ENCODE results near the gene ZSCAN9.

The ZSCAN9 gene

GRCh38 chr6:28220257-28221133 is 4.6 kb upstream of the ZSCAN9 start:
- DNase-seq (ENCODE audit: low read depth in 2 of 2): no peak

DNA sequence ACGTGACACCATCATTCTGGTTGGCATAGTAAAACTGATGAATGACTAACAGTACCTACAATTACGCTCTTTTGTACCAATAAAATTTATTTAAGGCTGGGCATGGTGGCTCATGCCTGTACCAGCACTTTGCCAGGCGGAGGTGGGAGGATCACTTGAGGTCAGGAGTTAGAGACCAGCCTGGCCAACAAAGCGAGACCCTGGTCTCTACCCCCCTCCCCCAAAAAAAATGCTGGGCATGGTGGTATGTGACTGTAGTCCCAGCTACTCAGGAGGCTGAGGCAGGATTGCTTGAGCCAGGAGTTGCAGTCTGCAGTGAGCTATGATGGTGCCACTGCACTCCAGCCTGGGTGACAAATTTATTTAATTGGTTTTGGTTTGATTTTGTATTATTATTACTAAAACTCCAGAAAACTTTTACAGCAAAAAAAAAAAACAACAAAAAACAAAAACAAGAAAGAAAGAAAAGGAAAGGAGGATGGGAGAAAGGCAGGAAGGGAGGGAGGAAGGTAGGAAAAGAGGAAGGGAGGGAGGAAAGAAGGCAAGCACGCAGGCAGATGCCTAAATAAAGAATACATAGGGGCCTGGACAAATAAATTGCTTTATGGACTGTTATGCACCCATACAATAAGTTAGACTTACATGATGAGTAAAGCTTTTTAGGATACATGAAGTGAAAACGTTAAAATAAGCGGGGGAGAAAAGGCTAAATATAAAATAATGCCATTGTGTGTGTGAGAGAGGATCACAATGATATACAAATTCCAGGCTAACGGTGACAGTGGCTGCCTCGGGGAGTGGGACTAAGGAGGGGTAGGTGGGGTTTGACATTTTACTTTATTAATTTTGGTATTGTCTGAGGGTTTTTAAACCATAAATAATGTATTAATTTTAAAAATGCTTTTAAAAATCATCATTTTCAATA is 682 bp upstream of the ZSCAN9 start:
- no peak for DNase-seq (ENCODE audit: low read depth in 2 of 2)

- DNase-seq (ENCODE audit: low read depth in 2 of 2): no peak
Measured at GRCh38 chr6:28226460-28226859, 1.4 kb downstream of the ZSCAN9 start.

DNA sequence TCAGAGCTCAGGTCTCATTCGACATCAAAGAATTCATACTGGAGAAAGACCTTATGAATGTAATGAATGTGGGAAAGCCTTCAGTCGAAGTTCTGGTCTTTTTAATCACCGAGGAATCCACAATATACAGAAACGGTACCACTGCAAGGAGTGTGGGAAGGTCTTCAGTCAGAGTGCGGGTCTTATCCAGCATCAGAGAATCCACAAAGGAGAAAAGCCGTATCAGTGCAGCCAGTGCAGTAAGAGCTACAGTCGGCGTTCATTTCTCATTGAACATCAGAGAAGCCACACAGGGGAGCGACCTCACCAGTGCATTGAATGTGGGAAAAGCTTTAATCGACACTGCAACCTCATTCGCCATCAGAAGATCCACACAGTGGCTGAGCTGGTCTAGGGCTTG is 7.7 kb downstream of the ZSCAN9 start:
- DNase-seq (ENCODE audit: low read depth in 2 of 2): no peak

- no peak for DNase-seq (ENCODE audit: low read depth in 2 of 2)
Measured at GRCh38 chr6:28235912-28236452, 10.9 kb downstream of the ZSCAN9 start.

GRCh38 chr6:28239636-28240035 is 14.6 kb downstream of the ZSCAN9 start:
- DNase-seq (ENCODE audit: low read depth in 2 of 2): no peak

DNA sequence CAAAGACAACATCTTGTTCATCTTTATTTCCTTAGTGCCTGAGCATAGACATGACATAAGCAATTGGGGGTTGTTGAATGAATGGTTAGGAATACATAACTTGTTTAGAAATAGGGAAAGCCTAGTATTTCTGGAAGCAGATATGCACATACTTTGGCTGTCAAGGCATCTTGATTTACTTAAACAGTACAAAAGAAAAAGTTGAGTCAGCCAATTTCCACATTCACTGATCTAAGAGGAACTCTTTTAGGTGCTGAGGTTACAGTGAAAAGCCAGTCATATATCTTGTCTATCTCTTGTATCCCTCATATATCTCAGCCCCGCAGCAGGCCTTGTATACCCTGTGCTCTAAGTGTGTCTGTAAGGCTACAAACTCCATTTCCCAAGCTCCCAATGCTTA is 15.4 kb downstream of the ZSCAN9 start:
- DNase-seq (ENCODE audit: low read depth in 2 of 2): no peak

GRCh38 chr6:28243946-28244345 is 18.9 kb downstream of the ZSCAN9 start:
- no peak for DNase-seq (ENCODE audit: low read depth in 2 of 2)

DNA sequence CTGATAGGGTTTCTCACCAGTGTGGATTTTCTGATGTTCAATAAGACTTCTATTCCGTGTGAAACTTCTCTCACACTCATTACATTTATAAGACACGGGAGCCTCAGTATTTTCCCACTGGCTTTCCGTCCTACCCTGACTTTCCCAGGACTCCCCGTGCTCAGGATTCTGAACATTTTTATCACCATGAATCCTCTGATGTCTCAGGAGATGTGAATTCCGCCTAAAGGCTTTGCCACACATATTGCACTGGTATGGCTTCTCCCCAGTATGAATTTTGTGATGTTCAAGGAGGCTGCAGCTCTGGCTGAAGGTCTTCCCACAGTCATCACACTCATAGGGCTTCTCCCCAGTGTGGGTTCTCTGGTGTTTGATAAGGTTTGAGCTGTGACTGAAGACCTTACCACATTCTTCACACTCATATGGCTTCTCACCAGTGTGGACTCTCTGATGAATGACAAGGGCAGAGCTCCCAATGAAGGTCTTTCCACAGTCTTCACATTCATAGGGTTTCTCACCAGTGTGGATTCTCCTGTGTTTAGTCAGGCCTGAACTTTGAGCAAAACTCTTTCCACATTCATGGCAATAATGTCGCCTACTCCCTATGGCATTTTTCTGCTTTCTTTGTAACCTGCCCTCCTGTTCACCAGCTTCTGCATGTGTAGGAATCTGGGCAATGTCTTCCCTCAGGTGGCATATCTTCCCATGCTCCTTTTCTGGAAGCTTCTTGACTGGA is 20.3 kb downstream of the ZSCAN9 start:
- no peak for DNase-seq (ENCODE audit: low read depth in 2 of 2)

GRCh38 chr6:28248916-28249315 is 23.8 kb downstream of the ZSCAN9 start:
- DNase-seq (ENCODE audit: low read depth in 2 of 2): no peak

GRCh38 chr6:28250747-28251146 is 25.7 kb downstream of the ZSCAN9 start:
- DNase-seq (ENCODE audit: low read depth in 2 of 2): no peak

DNA sequence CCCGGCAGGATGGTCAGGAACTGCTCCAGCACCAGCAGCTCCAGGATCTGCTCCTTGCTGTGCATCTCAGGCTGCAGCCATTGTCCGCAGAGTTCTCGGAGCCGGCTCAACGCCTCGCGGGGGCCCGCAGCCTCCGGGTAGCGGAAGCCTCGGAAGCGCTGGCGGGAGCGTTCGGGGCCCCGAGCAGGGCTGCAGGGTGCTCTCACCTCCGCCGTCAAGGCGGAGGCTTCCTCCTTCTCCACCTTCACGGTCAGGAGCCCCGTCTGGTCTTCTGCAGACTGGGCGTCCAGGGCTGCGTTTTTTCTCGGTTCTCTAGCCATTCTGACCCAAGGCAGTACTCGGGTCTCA is 26.6 kb downstream of the ZSCAN9 start:
- peak in 1 of 2 donors; percentile 19 for DNase-seq (ENCODE audit: low read depth in 2 of 2)

GRCh38 chr6:28252009-28252975 is 27.2 kb downstream of the ZSCAN9 start, which contains the start of gene ZKSCAN4:
TSS of gene ZKSCAN4 (minus strand) at chr6:28252269. CDS start at chr6:28251980, 289 bp downstream.
- DNase-seq (ENCODE audit: low read depth in 2 of 2): peak; percentile 56 to 79

DNA sequence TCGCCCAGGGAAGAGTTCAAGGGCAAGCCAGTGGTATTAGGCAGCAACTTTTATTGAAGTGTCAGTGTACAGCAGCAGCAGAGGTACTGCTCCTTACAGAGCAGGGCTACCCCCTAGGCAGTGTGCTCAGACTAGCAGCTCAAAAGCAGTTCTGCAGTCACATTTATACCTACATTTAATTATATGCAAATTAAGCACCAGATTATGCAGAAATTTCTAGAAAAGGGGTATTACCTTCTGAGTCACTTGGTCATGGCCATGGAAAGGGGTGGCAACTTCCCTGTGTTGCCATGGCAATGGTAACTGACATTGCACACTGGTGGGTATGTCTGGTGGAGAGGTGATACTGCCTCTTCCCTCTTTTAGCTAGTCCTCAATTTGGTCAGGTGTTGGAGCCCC is 29.0 kb downstream of the ZSCAN9 start:
- DNase-seq (ENCODE audit: low read depth in 2 of 2): no peak

GRCh38 chr6:28257042-28257441 is 32.0 kb downstream of the ZSCAN9 start:
- no peak for DNase-seq (ENCODE audit: low read depth in 2 of 2)

DNA sequence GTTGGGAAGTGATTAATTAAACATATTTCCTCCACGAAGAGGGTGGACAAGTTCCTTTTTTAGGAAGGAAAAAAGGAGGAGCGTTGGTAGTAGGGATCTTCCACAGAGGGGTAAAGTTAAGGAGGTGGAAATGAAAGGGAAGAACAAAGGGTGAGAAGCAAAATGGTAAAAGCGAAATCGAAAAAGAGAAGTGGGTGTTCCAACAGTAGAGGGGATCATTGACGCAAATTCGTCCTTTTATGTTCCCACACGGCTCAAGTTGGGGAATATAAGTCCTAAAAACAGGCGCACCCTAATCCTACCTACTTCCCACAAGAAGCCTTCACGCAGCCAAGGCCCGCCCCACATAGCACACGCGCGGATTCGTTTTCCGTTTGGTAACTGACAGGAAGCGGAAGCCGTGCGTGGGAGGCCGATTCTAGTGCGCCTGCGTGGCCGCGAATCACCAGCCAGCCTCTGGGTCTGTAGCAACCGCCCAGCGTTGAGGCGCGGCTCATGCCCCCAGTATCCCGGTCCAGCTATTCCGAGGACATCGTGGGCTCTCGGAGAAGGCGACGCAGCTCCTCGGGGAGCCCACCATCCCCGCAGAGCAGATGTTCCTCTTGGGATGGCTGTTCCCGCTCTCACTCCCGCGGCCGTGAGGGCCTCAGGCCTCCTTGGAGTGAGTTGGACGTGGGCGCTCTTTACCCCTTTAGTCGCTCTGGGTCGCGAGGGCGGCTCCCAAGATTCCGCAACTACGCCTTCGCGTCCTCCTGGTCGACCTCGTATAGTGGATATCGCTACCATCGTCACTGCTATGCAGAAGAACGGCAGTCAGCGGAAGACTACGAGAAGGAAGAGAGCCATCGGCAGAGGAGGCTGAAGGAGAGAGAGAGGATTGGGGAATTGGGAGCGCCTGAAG is 34.1 kb downstream of the ZSCAN9 start, which contains the start of gene NKAPL:
Gene NKAPL, plus strand, starts transcription at position 421 of the 901 bp plus-strand sequence. Its CDS starts 75 bp downstream, at position 496.
- peak; percentile 56 to 62 for DNase-seq (ENCODE audit: low read depth in 2 of 2)

DNA sequence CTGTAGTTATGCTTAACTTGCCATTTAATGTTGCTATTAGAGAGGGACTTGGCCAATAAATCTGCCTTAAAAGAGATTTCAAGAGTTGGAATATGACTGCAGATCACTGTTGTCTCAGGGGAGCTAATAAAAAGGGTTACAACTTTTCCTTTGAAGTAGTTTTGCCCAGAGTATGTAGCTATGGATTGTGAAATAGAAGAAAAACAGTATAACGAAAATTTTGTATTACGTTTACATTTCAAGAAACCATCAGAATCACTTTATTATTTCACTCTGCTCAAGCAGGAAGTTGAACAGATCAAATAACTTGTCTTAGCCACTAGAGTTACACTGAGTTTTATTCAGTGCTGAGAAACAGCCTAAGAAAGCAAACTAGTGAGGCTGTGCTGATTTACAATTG is 38.8 kb downstream of the ZSCAN9 start:
- DNase-seq (ENCODE audit: low read depth in 2 of 2): no peak

DNA sequence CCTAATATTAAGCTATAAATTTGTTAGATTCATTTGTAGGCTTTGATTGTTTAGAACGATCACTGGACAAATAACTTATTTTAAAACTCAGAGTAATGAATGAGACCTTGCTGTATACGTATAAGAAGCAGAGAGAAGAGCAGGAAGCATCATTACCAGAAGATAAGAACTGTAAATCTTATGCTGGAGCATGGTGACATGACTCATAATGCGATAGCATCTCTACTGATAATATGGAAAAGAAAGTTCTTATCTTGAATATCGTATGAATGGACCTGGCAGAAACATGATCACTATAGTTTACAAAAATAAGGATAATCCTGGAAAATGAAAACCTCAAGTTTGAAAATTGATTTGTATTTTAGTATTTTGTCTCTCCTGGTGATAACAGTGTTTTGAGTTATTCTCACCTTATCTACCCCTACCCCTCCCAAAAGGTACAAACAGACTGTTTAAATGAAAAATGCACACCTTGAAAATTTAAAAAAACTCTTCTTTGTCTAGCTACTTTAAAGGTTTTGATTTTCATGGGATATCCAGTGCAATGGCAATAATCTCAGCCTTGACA is 39.8 kb downstream of the ZSCAN9 start:
- no peak for DNase-seq (ENCODE audit: low read depth in 2 of 2)

GRCh38 chr6:28266563-28266961 is 41.5 kb downstream of the ZSCAN9 start:
- no peak for DNase-seq (ENCODE audit: low read depth in 2 of 2)
